ENCODE results near the gene CREBRF.
A peak's percentile ranks its signal among the peaks of the same experiment; 100 is the strongest.
"Not testable (repeated sequence)": the region's sequence is repeated elsewhere in the genome, so short reads cannot be mapped to it uniquely, and the experiment has no call there.

CREBRF gene

GRCh38 chr5:173093606-173094005, 37.5 kb downstream of the CREBRF start:
- no peak for DNase-seq

GRCh38 chr5:173094012-173094661, 38.0 kb downstream of the CREBRF start:
- no peak for DNase-seq

GRCh38 chr5:173098787-173099186, 42.6 kb downstream of the CREBRF start:
- DNase-seq = no peak

GRCh38 chr5:173099461-173099860, 43.3 kb downstream of the CREBRF start:
- no peak for DNase-seq

- DNase-seq = no peak
These were observed 45.1 kb downstream of the CREBRF start for GRCh38 chr5:173101245-173101644.

GRCh38 chr5:173103411-173103810, 47.3 kb downstream of the CREBRF start:
- DNase-seq = no peak

- DNase-seq = no peak
These were observed 52.8 kb downstream of the CREBRF start for GRCh38 chr5:173108914-173109313.

- no peak for DNase-seq
These were observed 58.4 kb downstream of the CREBRF start for GRCh38 chr5:173114536-173114935.

- DNase-seq = no peak
These were observed 63.6 kb downstream of the CREBRF start for GRCh38 chr5:173119719-173120118.

GRCh38 chr5:173123416-173123815, 67.3 kb downstream of the CREBRF start:
- DNase-seq = no peak

- not testable (repeated sequence) for DNase-seq
These were observed 76.0 kb downstream of the CREBRF start for GRCh38 chr5:173132166-173132565.

GRCh38 chr5:173138707-173139106, 82.6 kb downstream of the CREBRF start:
- DNase-seq = peak; percentile 34

- DNase-seq = no peak
These were observed 83.5 kb downstream of the CREBRF start for GRCh38 chr5:173139631-173140030.

GRCh38 chr5:173140769-173141168, 84.6 kb downstream of the CREBRF start:
- DNase-seq = no peak

GRCh38 chr5:173143567-173143966, 87.4 kb downstream of the CREBRF start:
- DNase-seq = no peak

GRCh38 chr5:173144200-173145176, 88.3 kb downstream of the CREBRF start, which contains the start of gene BNIP1:
TSS of gene BNIP1 (plus strand) at chr5:173144531. CDS start at chr5:173144546, 15 bp downstream.
- DNase-seq = peak; percentile 78

- DNase-seq = no peak
These were observed 92.2 kb downstream of the CREBRF start for GRCh38 chr5:173148354-173148753.

- DNase-seq = no peak
These were observed 96.4 kb downstream of the CREBRF start for GRCh38 chr5:173152547-173152946.

GRCh38 chr5:173153842-173154241, 97.7 kb downstream of the CREBRF start:
- no peak for DNase-seq

- not testable (repeated sequence) for DNase-seq
These were observed 98.5 kb downstream of the CREBRF start for GRCh38 chr5:173154619-173155018.

- no peak for DNase-seq
These were observed 99.8 kb downstream of the CREBRF start for GRCh38 chr5:173155912-173156311.

- no peak for DNase-seq
These were observed 102.2 kb downstream of the CREBRF start for GRCh38 chr5:173158366-173158765.

- DNase-seq = no peak
These were observed 103.1 kb downstream of the CREBRF start for GRCh38 chr5:173159256-173159655.

- DNase-seq = no peak
These were observed 105.0 kb downstream of the CREBRF start for GRCh38 chr5:173161148-173161547.
